Neutrophil (primary cell): Measurements from ENCODE around the gene RER1.

Experiments used
- H3K27ac ChIP-seq: fragments of 200-600 bp; sonication (generic); 2 replicates; pipeline ENCODE4 v1.5.1; 2016; ENCODE audit warnings: mild to moderate bottlenecking, moderate library complexity
- H3K27me3 ChIP-seq: fragments of 200-600 bp; sonication (generic); 2 replicates; pipeline ENCODE4 v1.6.0; 2016; ENCODE audit warnings: mild to moderate bottlenecking
- H3K36me3 ChIP-seq: fragments of 200-600 bp; sonication (generic); 2 replicates; pipeline ENCODE4 v1.5.1; 2017
- H3K4me1 ChIP-seq, 2 experiments: fragments of 200-600 bp in 1 of 2; sonication (generic) in 1 of 2; 1 replicate in 1 of 2; 2 replicates in 1 of 2; pipeline versions ENCODE4 v1.5.1 to v1.6.1; 2013 to 2016; ENCODE audit warnings: low read depth in 1 of 2, low read length in 1 of 2, mild to moderate bottlenecking in 1 of 2, moderate library complexity in 1 of 2; ENCODE audit not compliant: control insufficient read depth in 1 of 2, insufficient read depth in 1 of 2
- H3K4me3 ChIP-seq, 2 experiments: fragments of 200-600 bp in 1 of 2; sonication (generic) in 1 of 2; 1 replicate in 1 of 2; 2 replicates in 1 of 2; pipeline ENCODE4 v1.5.1; 2013 to 2016; ENCODE audit warnings: low read depth in 1 of 2, low read length in 1 of 2, mild to moderate bottlenecking in 1 of 2, moderate library complexity in 1 of 2
- H3K9me3 ChIP-seq: fragments of 200-600 bp; sonication (generic); 2 replicates; pipeline ENCODE4 v1.5.1; 2016
- TF ChIP-seq, protein P1 (sequence below): fragments of 200-600 bp; sonication (generic); IDR thresholded peaks from 2 replicates; pipeline ENCODE4 v1.5.1; 2016; ENCODE audit warnings: antibody characterized with exemption

RER1 gene

DNA sequence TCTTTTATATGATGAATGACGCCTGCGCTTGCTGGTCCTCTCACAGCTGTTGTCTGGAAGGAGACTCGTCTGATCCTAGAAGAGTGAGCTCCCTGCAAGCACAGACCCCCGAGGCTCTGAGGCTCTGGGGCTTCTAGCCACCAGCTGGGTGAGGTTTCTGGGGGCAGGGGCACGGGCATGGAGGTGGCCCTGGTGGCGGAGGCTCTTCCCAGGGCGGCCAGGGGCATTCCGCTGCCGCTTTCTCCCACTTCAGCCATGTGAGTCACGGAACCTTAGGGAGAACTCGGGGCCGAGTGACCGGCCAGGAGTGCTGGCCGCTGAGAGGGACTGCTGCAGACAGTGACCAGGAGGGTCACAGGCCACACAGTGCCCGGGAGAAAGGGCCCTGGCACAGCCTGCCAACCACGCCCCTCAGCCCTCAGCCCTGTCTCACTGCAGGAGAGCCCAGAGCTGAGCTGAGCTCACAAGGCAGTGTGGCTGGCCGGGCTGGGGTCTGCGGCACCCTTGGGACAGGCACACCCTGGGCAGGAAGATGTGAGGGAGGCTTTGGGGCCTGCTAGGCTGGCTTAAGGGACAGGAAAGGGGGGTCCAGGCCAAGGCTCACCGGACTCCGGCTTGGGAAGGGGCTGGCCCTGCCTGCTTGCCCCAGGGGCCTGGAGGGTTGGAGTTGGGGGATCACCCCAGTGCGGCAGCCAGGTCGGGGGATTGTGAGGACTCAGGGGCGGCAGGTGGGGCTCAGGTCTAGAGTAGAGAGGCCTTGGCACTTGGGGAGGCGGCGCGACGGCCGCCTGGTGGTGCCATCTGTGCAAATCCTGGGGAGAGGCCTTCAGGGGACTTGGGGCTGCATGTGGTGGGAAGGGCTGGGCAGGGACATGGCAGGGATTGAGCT, 36.0 kb upstream of the RER1 start:
- no peaks in the 10 kb centered on the region for H3K9me3 ChIP-seq
- no peaks in the 10 kb centered on the region for H3K27me3 ChIP-seq
- no peaks in the 10 kb centered on the region for H3K36me3 ChIP-seq
- no peaks in the 10 kb centered on the region for H3K4me1 ChIP-seq
- no peak overlapping the region for H3K4me3 ChIP-seq
- TF ChIP-seq, protein P1, sequence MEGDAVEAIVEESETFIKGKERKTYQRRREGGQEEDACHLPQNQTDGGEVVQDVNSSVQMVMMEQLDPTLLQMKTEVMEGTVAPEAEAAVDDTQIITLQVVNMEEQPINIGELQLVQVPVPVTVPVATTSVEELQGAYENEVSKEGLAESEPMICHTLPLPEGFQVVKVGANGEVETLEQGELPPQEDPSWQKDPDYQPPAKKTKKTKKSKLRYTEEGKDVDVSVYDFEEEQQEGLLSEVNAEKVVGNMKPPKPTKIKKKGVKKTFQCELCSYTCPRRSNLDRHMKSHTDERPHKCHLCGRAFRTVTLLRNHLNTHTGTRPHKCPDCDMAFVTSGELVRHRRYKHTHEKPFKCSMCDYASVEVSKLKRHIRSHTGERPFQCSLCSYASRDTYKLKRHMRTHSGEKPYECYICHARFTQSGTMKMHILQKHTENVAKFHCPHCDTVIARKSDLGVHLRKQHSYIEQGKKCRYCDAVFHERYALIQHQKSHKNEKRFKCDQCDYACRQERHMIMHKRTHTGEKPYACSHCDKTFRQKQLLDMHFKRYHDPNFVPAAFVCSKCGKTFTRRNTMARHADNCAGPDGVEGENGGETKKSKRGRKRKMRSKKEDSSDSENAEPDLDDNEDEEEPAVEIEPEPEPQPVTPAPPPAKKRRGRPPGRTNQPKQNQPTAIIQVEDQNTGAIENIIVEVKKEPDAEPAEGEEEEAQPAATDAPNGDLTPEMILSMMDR, result no peak
- H3K27ac ChIP-seq, result no peak overlapping the region

DNA sequence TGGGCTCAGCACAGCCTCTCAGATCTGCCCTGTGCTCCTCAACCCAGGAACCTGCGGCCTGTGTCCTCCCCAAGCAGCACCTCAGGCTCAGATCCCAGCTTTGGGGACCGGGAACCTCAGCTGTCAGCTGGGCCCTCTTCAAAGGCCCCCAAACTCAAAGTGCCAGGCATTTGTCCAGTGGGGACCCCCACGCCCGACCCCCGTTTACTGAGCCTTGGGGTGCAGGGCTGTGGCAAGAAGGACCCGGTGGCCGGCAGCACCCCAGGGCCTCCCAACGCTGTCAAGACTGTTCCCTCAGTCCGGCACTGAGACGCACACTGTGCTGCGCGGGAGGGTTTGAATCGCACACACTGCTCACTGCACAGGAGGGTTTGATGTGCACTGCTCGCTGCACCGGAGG, 35.2 kb upstream of the RER1 start:
- no peak overlapping the region for H3K27ac ChIP-seq
- no peaks in the 10 kb centered on the region for H3K36me3 ChIP-seq
- no peaks in the 10 kb centered on the region for H3K4me1 ChIP-seq
- TF ChIP-seq, protein P1, result no peak
- H3K4me3 ChIP-seq, result no peak overlapping the region
- no peaks in the 10 kb centered on the region for H3K27me3 ChIP-seq
- H3K9me3 ChIP-seq, result no peaks in the 10 kb centered on the region

DNA sequence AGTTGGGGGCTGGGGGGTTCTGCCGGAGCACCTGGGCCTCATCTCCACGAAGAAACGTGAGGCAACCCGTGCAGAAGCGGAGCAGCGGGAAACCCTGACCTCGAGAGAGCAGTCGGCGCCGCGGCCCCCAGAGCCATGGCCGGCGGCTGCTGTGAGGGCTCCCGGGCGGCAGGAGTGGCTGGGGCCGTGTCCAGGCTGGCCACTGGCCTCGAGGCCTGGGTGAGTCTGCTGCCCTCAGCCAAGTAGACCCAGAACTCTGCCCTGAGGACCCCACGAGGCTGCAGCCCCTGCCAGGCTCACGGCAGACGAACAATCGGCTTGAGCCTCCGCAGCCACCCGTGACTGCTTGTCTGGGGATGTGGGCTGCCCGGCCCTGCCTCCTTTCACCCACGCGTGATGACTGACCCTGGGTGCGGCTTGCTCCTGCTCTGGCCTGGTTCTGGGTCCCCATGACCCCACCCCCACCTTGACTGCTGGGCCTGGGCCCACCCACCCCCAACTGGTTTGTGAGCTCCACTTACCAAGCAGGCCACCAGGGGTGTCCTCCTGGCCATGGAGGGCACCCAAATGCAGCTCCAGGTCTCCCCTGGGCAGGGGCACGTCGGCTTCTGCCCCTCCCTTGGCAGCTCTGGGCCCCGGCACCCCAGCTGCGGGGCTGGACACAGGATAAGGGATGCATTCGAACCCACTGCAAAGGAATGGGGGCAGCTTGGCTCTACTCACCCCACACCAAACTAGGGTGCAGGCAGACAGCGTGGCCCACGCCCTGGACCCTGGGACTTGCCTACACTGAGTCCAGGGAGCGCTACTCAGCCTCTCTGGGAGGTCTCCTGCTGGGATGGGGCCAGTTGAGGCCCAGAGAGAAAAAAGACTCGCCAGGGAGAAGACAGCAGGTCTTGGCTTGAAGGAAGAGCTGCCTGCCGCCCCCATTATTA, 34.5 kb upstream of the RER1 start:
- TF ChIP-seq, protein P1, result no peak
- H3K36me3 ChIP-seq, result no peaks in the 10 kb centered on the region
- no peak overlapping the region for H3K4me3 ChIP-seq
- H3K27ac ChIP-seq, result no peak overlapping the region
- H3K27me3 ChIP-seq, result no peaks in the 10 kb centered on the region
- H3K4me1 ChIP-seq, result no peaks in the 10 kb centered on the region
- H3K9me3 ChIP-seq, result no peaks in the 10 kb centered on the region

DNA sequence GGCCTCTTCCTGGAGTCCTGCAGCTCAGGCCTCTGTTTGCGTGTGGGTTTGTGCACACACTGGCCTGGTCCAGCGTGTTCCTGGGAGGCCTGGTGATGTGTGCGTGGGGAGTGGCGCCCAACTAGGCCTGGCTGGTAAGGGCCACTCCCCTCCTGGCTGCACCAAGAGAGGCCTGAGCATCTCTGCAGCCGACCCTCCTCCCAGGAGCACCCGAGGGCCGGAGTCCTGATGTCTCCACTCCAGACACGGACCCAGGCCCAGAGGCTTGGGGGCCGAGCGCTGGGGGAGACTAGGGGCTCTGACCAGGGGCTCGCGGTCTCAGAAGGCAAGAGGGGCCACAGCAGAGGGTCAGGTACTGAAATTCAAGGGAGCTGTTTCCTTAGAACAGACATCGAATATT, 33.6 kb upstream of the RER1 start:
- TF ChIP-seq, protein P1, result no peak
- H3K9me3 ChIP-seq, result no peaks in the 10 kb centered on the region

DNA sequence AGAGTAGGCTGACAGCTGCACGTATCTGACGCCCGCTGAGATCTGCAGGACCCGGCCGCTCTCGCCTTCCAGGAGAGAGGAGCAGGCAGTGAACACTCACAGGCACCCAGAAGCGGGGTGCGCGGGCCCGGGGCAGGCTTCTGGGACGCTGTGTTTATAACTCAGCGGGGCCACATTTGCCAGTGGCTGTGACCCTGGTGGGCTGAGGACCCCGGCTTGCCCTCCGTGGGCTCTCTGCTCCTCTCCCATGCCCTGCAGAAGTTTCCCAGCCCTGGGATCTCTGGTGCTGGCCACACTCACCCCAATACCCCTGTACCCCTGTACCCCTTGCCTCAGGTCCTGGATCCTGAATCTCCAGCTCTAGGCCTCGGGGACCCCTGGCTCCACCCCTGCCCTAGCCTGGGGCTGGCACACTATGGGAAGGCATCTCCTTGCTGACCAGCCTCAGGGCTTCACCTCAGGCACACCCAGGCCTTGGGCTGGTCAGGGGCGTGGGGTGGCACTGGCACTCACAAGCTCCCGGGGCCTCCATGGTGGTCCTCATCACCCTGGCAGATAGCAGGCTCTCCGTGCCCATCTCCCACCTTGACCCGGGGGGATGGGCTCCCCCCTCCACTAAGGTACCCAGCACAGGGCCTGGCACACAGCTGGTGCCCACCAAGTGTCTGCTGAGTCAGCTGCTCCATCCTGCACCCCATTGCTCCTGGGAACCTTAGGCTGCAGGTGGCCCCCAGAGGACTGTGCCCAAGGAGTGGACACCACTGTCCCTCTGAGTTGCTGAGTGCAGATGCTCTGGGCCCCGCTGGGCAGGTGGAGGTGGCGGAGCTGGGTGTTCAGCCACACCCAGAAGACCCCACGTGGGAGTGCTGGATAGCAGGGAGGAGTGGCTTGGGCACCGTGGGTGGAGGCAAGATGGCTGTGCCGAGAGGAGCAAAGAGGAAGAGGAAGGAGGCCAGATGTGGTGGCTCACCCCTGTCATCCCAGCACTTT, 32.7 kb upstream of the RER1 start:
- no peak overlapping the region for H3K4me3 ChIP-seq
- H3K27me3 ChIP-seq, result no peaks in the 10 kb centered on the region
- no peaks in the 10 kb centered on the region for H3K9me3 ChIP-seq
- H3K36me3 ChIP-seq, result no peaks in the 10 kb centered on the region
- H3K27ac ChIP-seq, result no peak overlapping the region
- TF ChIP-seq, protein P1, result no peak
- H3K4me1 ChIP-seq, result no peaks in the 10 kb centered on the region

More for the DNA sequence above, 33.6 kb upstream of the RER1 start:
- H3K27me3 ChIP-seq, result no peaks in the 10 kb centered on the region
- no peak overlapping the region for H3K27ac ChIP-seq
- H3K4me3 ChIP-seq, result no peak overlapping the region
- no peaks in the 10 kb centered on the region for H3K4me1 ChIP-seq
- H3K36me3 ChIP-seq, result no peaks in the 10 kb centered on the region
